NCI-H526 treated with DMSO at 0.1 percent for 48 hours (cell line): ENCODE data around the gene ANGPTL8.
A peak's percentile ranks its signal among the peaks of the same experiment; 100 is the strongest.

ENCODE experiments used
- DNase-seq: peaks from one replicate; lab custom pipeline; 2025; lab: John Stamatoyannopoulos, UW

The ANGPTL8 gene

GRCh38 chr19:11239377-11240000, at the start of gene ANGPTL8:
Gene ANGPTL8 (plus strand): TSS chr19:11239619. CDS start chr19:11239638, 19 bp downstream.
- DNase-seq, result no peak

- DNase-seq, result no peak
These were observed 48.9 kb upstream of the ANGPTL8 start for GRCh38 chr19:11190501-11190900.

- no peak for DNase-seq
These were observed 48.1 kb upstream of the ANGPTL8 start for GRCh38 chr19:11191273-11191755.

- no peak for DNase-seq
These were observed 47.5 kb upstream of the ANGPTL8 start for GRCh38 chr19:11191934-11192333.

GRCh38 chr19:11192957-11193939, 46.2 kb upstream of the ANGPTL8 start:
- DNase-seq, result no peak

- DNase-seq, result no peak
These were observed 45.2 kb upstream of the ANGPTL8 start for GRCh38 chr19:11194173-11194572.

- DNase-seq, result no peak
These were observed 44.5 kb upstream of the ANGPTL8 start for GRCh38 chr19:11194656-11195558.

- DNase-seq, result no peak
These were observed 43.7 kb upstream of the ANGPTL8 start for GRCh38 chr19:11195681-11196080.

- no peak for DNase-seq
These were observed 42.8 kb upstream of the ANGPTL8 start for GRCh38 chr19:11196406-11197287.

GRCh38 chr19:11197291-11198174, 41.9 kb upstream of the ANGPTL8 start, which contains the start of gene KANK2:
Gene KANK2 (minus strand): TSS chr19:11197545. CDS start chr19:11194511, 3,034 bp downstream.
- DNase-seq, result peak; percentile 55

- no peak for DNase-seq
These were observed 41.3 kb upstream of the ANGPTL8 start for GRCh38 chr19:11198175-11198534.

GRCh38 chr19:11198769-11199424, 40.5 kb upstream of the ANGPTL8 start:
- no peak for DNase-seq

- DNase-seq, result no peak
These were observed 39.9 kb upstream of the ANGPTL8 start for GRCh38 chr19:11199517-11199916.

- DNase-seq, result no peak
These were observed 39.3 kb upstream of the ANGPTL8 start for GRCh38 chr19:11200015-11200574.

GRCh38 chr19:11200931-11201330, 38.5 kb upstream of the ANGPTL8 start:
- DNase-seq, result no peak

GRCh38 chr19:11201791-11202190, 37.6 kb upstream of the ANGPTL8 start:
- DNase-seq, result no peak

- no peak for DNase-seq
These were observed 36.8 kb upstream of the ANGPTL8 start for GRCh38 chr19:11202488-11203193.
